ENCODE results near the gene CELF3.

The CELF3 gene

DNA sequence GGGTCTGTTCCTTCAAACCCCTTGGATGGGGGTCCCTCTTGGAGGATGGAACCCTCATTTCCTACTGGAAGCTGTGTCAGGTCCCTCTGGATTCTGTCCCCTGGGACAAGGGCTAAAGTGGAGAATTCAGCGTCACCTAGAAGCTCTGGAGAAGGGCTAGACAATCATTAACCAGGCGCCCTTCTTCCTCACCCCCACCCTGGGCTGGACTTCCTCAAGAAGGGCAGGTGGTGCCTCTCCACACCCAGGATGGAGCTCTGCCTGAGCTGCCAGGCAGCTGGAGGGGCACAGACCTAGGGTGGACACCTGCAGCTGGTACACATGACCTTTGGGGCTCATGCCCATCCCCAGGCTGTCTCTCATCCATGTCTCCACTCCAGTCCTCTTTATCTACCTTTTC is 3.6 kb downstream of the CELF3 start:
- TF ChIP-seq, protein P1, sequence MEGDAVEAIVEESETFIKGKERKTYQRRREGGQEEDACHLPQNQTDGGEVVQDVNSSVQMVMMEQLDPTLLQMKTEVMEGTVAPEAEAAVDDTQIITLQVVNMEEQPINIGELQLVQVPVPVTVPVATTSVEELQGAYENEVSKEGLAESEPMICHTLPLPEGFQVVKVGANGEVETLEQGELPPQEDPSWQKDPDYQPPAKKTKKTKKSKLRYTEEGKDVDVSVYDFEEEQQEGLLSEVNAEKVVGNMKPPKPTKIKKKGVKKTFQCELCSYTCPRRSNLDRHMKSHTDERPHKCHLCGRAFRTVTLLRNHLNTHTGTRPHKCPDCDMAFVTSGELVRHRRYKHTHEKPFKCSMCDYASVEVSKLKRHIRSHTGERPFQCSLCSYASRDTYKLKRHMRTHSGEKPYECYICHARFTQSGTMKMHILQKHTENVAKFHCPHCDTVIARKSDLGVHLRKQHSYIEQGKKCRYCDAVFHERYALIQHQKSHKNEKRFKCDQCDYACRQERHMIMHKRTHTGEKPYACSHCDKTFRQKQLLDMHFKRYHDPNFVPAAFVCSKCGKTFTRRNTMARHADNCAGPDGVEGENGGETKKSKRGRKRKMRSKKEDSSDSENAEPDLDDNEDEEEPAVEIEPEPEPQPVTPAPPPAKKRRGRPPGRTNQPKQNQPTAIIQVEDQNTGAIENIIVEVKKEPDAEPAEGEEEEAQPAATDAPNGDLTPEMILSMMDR (IDR thresholded peaks at IDR 0.05; ENCODE audit: low read depth, low read length): no peak

GRCh38 chr1:151711951-151712350 is 4.7 kb downstream of the CELF3 start:
- TF ChIP-seq, protein P1 (IDR thresholded peaks at IDR 0.05; ENCODE audit: low read depth, low read length): no peak

More for the DNA sequence above, 3.6 kb downstream of the CELF3 start:
- H3K4me3 ChIP-seq (ENCODE audit: low read depth, low read length): no peak overlapping the region

DNA sequence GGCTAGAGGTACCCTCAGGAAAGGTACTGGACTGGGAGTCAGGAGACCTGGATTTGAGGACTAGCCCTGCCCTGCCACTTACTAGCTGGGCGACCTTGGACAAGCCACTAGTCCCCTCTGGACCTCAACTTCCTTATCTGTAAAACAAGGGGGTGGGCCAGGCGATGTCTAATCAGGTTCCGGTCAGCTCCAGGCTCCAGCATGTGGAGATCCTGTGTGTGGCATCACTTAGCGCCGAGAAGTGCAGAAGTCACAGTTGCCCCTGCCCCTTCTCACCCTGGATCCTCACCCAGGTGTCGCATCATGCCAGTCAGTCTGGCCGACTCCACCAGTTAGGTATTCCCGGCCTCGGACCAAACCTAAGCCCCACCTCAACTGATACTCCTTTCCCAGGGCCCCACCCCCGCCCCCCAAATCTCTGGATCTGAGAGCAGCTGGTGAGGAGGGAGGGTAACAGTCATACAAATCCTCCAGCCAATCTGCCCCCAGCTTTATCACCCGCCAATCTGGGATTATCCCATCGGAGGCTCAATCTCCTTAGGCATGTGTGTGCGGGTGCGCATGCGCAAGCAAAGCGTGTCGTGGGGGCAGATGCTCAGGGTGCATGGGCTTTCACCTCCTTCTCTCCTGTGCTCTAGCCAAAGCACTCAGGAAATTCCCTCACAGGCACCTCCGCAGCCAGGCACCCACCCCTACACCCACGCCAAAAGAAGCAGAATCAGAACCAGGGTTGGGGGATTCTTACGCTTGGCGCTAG is 5.4 kb downstream of the CELF3 start:
- H3K4me3 ChIP-seq (ENCODE audit: low read depth, low read length): no peak overlapping the region
- TF ChIP-seq, protein P1 (IDR thresholded peaks at IDR 0.05; ENCODE audit: low read depth, low read length): no peak

More at GRCh38 chr1:151711951-151712350, 4.7 kb downstream of the CELF3 start:
- H3K4me3 ChIP-seq (ENCODE audit: low read depth, low read length): no peak overlapping the region

- TF ChIP-seq, protein P1 (IDR thresholded peaks at IDR 0.05; ENCODE audit: low read depth, low read length): no peak
- no peak overlapping the region for H3K4me3 ChIP-seq (ENCODE audit: low read depth, low read length)
Observed at GRCh38 chr1:151710187-151710840, 6.3 kb downstream of the CELF3 start.

DNA sequence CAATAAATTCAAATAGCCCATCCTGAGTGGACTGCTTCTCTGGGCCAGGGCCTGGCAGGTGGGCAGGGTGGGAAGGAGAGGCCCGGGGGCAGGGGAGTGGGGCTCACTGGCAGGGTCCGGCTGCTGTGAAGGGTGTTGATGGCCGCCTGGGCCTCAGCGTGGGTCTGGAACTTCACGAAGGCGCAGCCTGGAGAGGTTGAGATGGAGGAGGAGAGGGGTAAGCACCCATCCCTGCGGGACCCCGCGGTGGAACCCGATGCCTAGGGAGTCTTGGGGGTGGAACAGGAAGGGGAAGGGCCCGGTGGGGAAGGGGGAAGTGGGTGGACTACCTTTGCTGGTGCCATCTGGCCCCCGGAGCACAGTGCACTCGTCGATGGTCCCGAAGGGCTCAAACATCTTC is 7.7 kb downstream of the CELF3 start:
- TF ChIP-seq, protein P1 (IDR thresholded peaks at IDR 0.05; ENCODE audit: low read depth, low read length): no peak
- H3K4me3 ChIP-seq (ENCODE audit: low read depth, low read length): no peak overlapping the region

- TF ChIP-seq, protein P1 (IDR thresholded peaks at IDR 0.05; ENCODE audit: low read depth, low read length): no peak
- H3K4me3 ChIP-seq (ENCODE audit: low read depth, low read length): no peak overlapping the region
Observed at GRCh38 chr1:151707541-151708065, 9.0 kb downstream of the CELF3 start.

Data from WI38 (cell line).